Loucy (cell line): Measurements from ENCODE around the gene IRAG1.

Experiments
- H2AFZ ChIP-seq: fragments of 200-600 bp; sonication (generic); 2 replicates; pipeline ENCODE4 v1.6.0; 2016; ENCODE audit warnings: antibody characterized with exemption, mild to moderate bottlenecking, low read length, moderate library complexity
- H3F3A ChIP-seq: fragments of 200-600 bp; 2 replicates; pipeline ENCODE4 v1.6.0; 2016; ENCODE audit warnings: antibody characterized with exemption, low read depth, mild to moderate bottlenecking
- H3K27me3 ChIP-seq: fragments of 200-600 bp; sonication (generic); 2 replicates; pipeline ENCODE4 v1.6.1; 2014; ENCODE audit warnings: low read length, mild to moderate bottlenecking; ENCODE audit not compliant: insufficient read depth, poor library complexity, severe bottlenecking
- H3K36me3 ChIP-seq: fragments of 200-600 bp; sonication (generic); 2 replicates; pipeline ENCODE4 v1.6.1; 2016; ENCODE audit warnings: low read length; ENCODE audit not compliant: insufficient read depth
- H3K4me1 ChIP-seq: fragments of 200-600 bp; sonication (generic); 2 replicates; pipeline ENCODE4 v1.5.1; 2014; ENCODE audit warnings: low read length, mild to moderate bottlenecking; ENCODE audit not compliant: insufficient read depth, poor library complexity, severe bottlenecking
- H3K4me2 ChIP-seq: fragments of 200-600 bp; sonication (generic); 2 replicates; pipeline ENCODE4 v1.6.0; 2014; ENCODE audit warnings: antibody characterized with exemption, low read length, low read depth, mild to moderate bottlenecking; ENCODE audit not compliant: poor library complexity, severe bottlenecking
- H3K4me3 ChIP-seq: fragments of 200-600 bp; sonication (generic); 2 replicates; pipeline ENCODE4 v1.5.1; 2014; ENCODE audit warnings: low read length, mild to moderate bottlenecking, mixed read lengths; ENCODE audit not compliant: poor library complexity, severe bottlenecking
- H3K79me2 ChIP-seq: fragments of 200-600 bp; sonication (generic); 2 replicates; pipeline ENCODE4 v1.6.1; 2014; ENCODE audit warnings: low read length; ENCODE audit not compliant: insufficient read depth
- H3K9ac ChIP-seq: fragments of 200-600 bp; sonication (generic); 2 replicates; pipeline ENCODE4 v1.6.0; 2014; ENCODE audit warnings: mild to moderate bottlenecking, low read depth, low read length, moderate library complexity; ENCODE audit not compliant: poor library complexity, severe bottlenecking
- H3K9me2 ChIP-seq: fragments of 200-600 bp; sonication (generic); replicated peaks from 2 replicates; pipeline ENCODE4 v1.6.1; 2016; ENCODE audit warnings: low read depth, low read length, mixed read lengths
- H3K9me3 ChIP-seq: fragments of 200-600 bp; sonication (generic); 2 replicates; pipeline ENCODE4 v1.6.1; 2014; ENCODE audit warnings: mild to moderate bottlenecking, antibody characterized with exemption, low read length, low read depth; ENCODE audit not compliant: insufficient read depth
- H4K20me1 ChIP-seq: fragments of 200-600 bp; sonication (generic); 2 replicates; pipeline ENCODE4 v1.6.0; 2014; ENCODE audit warnings: antibody characterized with exemption, low read length, mild to moderate bottlenecking; ENCODE audit not compliant: insufficient read depth, poor library complexity, severe bottlenecking
- CTCF ChIP-seq: fragments of 200-600 bp; sonication (generic); conservative IDR thresholded peaks from 2 replicates; pipeline ENCODE4 v1.5.1; 2014; ENCODE audit warnings: mild to moderate bottlenecking, antibody characterized with exemption, low read length
- EZH2phosphoT487 ChIP-seq: fragments of 200-600 bp; IDR thresholded peaks from 2 replicates; pipeline ENCODE4 v1.6.1; 2018; ENCODE audit warnings: antibody characterized with exemption, mild to moderate bottlenecking, moderate library complexity, borderline replicate concordance

IRAG1 gene

GRCh38 chr11:10658621-10659338 lies 34.8 kb downstream of the IRAG1 start:
- no peak overlapping the region for H3K4me3 ChIP-seq
- H3K4me2 ChIP-seq = no peak overlapping the region
- TF ChIP-seq EZH2phosphoT487 (no peak), CTCF (no peak)
- peaks cover 37% of the 10 kb centered on the region for H3K4me1 ChIP-seq
- H3K9me3 ChIP-seq = no peaks in the 10 kb centered on the region
- H3K79me2 ChIP-seq = no peaks in the 10 kb centered on the region
- peak overlapping the region; percentile 31 for H3K9ac ChIP-seq
- H3K9me2 ChIP-seq = no peaks in the 10 kb centered on the region
- H3K36me3 ChIP-seq = no peaks in the 10 kb centered on the region
- no peaks in the 10 kb centered on the region for H3F3A ChIP-seq
- H4K20me1 ChIP-seq = no peaks in the 10 kb centered on the region
- H2AFZ ChIP-seq = peak overlapping the region; percentile 42; the same call in 1 of the 2 replicates
- H3K27me3 ChIP-seq = no peaks in the 10 kb centered on the region

- no peaks in the 10 kb centered on the region for H4K20me1 ChIP-seq
- no peaks in the 10 kb centered on the region for H3K9me3 ChIP-seq
- H2AFZ ChIP-seq = 0 out of 2 replicates have a peak overlapping the region, but pooled peaks have one; percentile 6
- no peaks in the 10 kb centered on the region for H3K27me3 ChIP-seq
- no peak overlapping the region for H3K4me2 ChIP-seq
- H3K36me3 ChIP-seq = no peaks in the 10 kb centered on the region
- H3K9me2 ChIP-seq = no peaks in the 10 kb centered on the region
- H3K4me3 ChIP-seq = no peak overlapping the region
- TF ChIP-seq CTCF (no peak), EZH2phosphoT487 (no peak)
- H3K9ac ChIP-seq = no peak overlapping the region
- H3K4me1 ChIP-seq = peaks cover 37% of the 10 kb centered on the region
- H3F3A ChIP-seq = no peaks in the 10 kb centered on the region
- H3K79me2 ChIP-seq = no peaks in the 10 kb centered on the region
These were observed 36.0 kb downstream of the IRAG1 start for GRCh38 chr11:10657308-10658271.

GRCh38 chr11:10655943-10656576 lies 37.5 kb downstream of the IRAG1 start:
- no peak for TF ChIP-seq CTCF
- no peak for TF ChIP-seq EZH2phosphoT487
- H4K20me1 ChIP-seq = no peaks in the 10 kb centered on the region
- no peaks in the 10 kb centered on the region for H3F3A ChIP-seq
- H3K36me3 ChIP-seq = no peaks in the 10 kb centered on the region
- H3K27me3 ChIP-seq = no peaks in the 10 kb centered on the region
- H3K9ac ChIP-seq = no peak overlapping the region
- H3K9me3 ChIP-seq = no peaks in the 10 kb centered on the region
- H3K4me2 ChIP-seq = no peak overlapping the region
- H3K4me1 ChIP-seq = peaks cover 46% of the 10 kb centered on the region
- H3K4me3 ChIP-seq = no peak overlapping the region
- H3K79me2 ChIP-seq = no peaks in the 10 kb centered on the region
- H2AFZ ChIP-seq = no peak overlapping the region
- H3K9me2 ChIP-seq = no peaks in the 10 kb centered on the region
